OCI-LY3 (cell line): Measurements from ENCODE around the gene DPH3.

ENCODE experiments used
- H2AFZ ChIP-seq: fragments of 200-600, 300-600 bp; shearing (Covaris generic); 2 replicates; pipeline ENCODE4 v1.6.0; 2014; ENCODE audit warnings: antibody characterized with exemption, low read depth, low read length
- H3K27ac ChIP-seq: fragments of 200-600, 300-600 bp; sonication (generic); 2 replicates; pipeline ENCODE4 v1.5.1; 2014; ENCODE audit warnings: mild to moderate bottlenecking, low read length, moderate library complexity, mixed read lengths
- H3K27me3 ChIP-seq: fragments of 200-600, 300-600 bp; sonication (generic); 2 replicates; pipeline ENCODE4 v1.6.1; 2014; ENCODE audit warnings: low read depth, low read length, mixed read lengths
- H3K36me3 ChIP-seq: fragments of 200-600, 300-600 bp; sonication (generic); replicated peaks from 2 replicates; pipeline ENCODE3; 2014; ENCODE audit warnings: low read depth, low read length, mixed read lengths
- H3K4me1 ChIP-seq: fragments of 300-600, 200-600 bp; sonication (generic); 2 replicates; pipeline ENCODE4 v1.6.1; 2014; ENCODE audit warnings: low read length, mixed read lengths
- H3K4me2 ChIP-seq: fragments of 200-600, 300-600 bp; sonication (generic); 2 replicates; pipeline ENCODE4 v1.6.1; 2014; ENCODE audit warnings: low read length, mixed read lengths
- H3K4me3 ChIP-seq: fragments of 300-600, 200-600 bp; sonication (generic); 2 replicates; pipeline ENCODE4 v1.5.1; 2014; ENCODE audit warnings: antibody characterized with exemption, mild to moderate bottlenecking, low read length, moderate library complexity
- H3K79me2 ChIP-seq: fragments of 300-600, 200-600 bp; shearing (Covaris generic); 2 replicates; pipeline ENCODE4 v1.6.1; 2014; ENCODE audit warnings: mild to moderate bottlenecking, low read length, mixed read lengths
- H3K9ac ChIP-seq: fragments of 300-600, 200-600 bp; shearing (Covaris generic); 2 replicates; pipeline ENCODE4 v1.6.0; 2014; ENCODE audit warnings: mild to moderate bottlenecking, low read length, moderate library complexity
- H3K9me3 ChIP-seq: fragments of 200-600, 300-600 bp; shearing (Covaris generic); 2 replicates; pipeline ENCODE4 v1.6.1; 2014; ENCODE audit warnings: low read length, mixed read lengths; ENCODE audit not compliant: insufficient read depth
- H4K20me1 ChIP-seq: fragments of 200-600, 300-600 bp; sonication (generic); 2 replicates; pipeline ENCODE4 v1.6.1; 2016; ENCODE audit warnings: low read length, mixed read lengths; ENCODE audit not compliant: insufficient read depth
- CTCF ChIP-seq: fragments of 200-600, 300-600 bp; sonication (generic); IDR thresholded peaks from 2 replicates; pipeline ENCODE4 v1.5.1; 2014; ENCODE audit warnings: antibody characterized with exemption, low read length, low read depth
- EZH2phosphoT487 ChIP-seq: fragments of 200-600 bp; shearing (Covaris generic); IDR thresholded peaks from 2 replicates; pipeline ENCODE4 v1.6.1; 2018; ENCODE audit warnings: antibody characterized with exemption, mixed run types, low read depth

The DPH3 gene

GRCh38 chr3:16253601-16254000 lies 11.1 kb downstream of the DPH3 start:
- Histone ChIP-seq H3K4me2 (no peak overlapping the region; the same call in 1 of the 2 replicates), H3K9me3 (no peaks in the 10 kb centered on the region), H3K4me1 (peaks cover 75% of the 10 kb centered on the region), H3K79me2 (no peaks in the 10 kb centered on the region), H3K9ac (no peak overlapping the region), H3K4me3 (no peak overlapping the region), H2AFZ (no peak overlapping the region), H3K27me3 (no peaks in the 10 kb centered on the region), H3K27ac (peak overlapping the region; percentile 9; the same call in 1 of the 2 replicates), H3K36me3 (no peaks in the 10 kb centered on the region), H4K20me1 (no peaks in the 10 kb centered on the region)
- no peak for TF ChIP-seq CTCF
- no peak for TF ChIP-seq EZH2phosphoT487

DNA sequence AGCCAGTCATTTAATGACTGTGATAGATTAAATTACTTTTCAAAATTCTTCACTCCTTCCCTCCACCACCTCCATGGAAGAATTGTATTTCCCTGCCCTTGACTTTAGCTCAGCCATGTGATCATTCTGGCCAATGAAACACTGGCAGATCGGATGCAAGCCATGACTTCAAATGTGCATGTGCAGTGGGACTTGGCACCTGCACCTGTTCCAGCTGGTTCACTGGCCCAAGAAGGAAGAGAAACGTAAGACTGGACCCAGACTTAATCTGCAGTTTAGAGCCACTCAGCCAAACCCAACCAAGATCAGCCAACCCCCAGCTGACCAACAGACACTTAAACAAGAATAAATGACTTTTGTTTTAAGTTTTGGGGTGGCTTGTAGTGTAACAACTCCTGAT lies 11.8 kb downstream of the DPH3 start:
- no peaks in the 10 kb centered on the region for H3K9me3 ChIP-seq
- no peak overlapping the region for H3K4me3 ChIP-seq
- H3K36me3 ChIP-seq: no peaks in the 10 kb centered on the region
- no peak overlapping the region for H2AFZ ChIP-seq
- H3K4me2 ChIP-seq: peak overlapping the region; percentile 46
- H4K20me1 ChIP-seq: no peaks in the 10 kb centered on the region
- H3K9ac ChIP-seq: no peak overlapping the region
- peak overlapping the region; percentile 9; the same call in 1 of the 2 replicates for H3K27ac ChIP-seq
- H3K79me2 ChIP-seq: no peaks in the 10 kb centered on the region
- no peaks in the 10 kb centered on the region for H3K27me3 ChIP-seq
- H3K4me1 ChIP-seq: peaks cover 75% of the 10 kb centered on the region
- TF ChIP-seq CTCF (no peak), EZH2phosphoT487 (no peak)

- peak overlapping the region; percentile 46 for H3K4me2 ChIP-seq
- H3K9ac ChIP-seq: no peak overlapping the region
- no peaks in the 10 kb centered on the region for H3K9me3 ChIP-seq
- H3K79me2 ChIP-seq: no peaks in the 10 kb centered on the region
- H3K4me1 ChIP-seq: peaks cover 75% of the 10 kb centered on the region
- TF ChIP-seq CTCF (no peak), EZH2phosphoT487 (no peak)
- no peak overlapping the region for H3K4me3 ChIP-seq
- H3K27me3 ChIP-seq: no peaks in the 10 kb centered on the region
- H3K27ac ChIP-seq: peak overlapping the region; percentile 9; the same call in 1 of the 2 replicates
- peak overlapping the region; percentile 15; the same call in 1 of the 2 replicates for H2AFZ ChIP-seq
- H4K20me1 ChIP-seq: no peaks in the 10 kb centered on the region
- no peaks in the 10 kb centered on the region for H3K36me3 ChIP-seq
These were observed 12.3 kb downstream of the DPH3 start for GRCh38 chr3:16252243-16252978.

- no peak overlapping the region for H3K9ac ChIP-seq
- no peaks in the 10 kb centered on the region for H4K20me1 ChIP-seq
- no peak overlapping the region for H2AFZ ChIP-seq
- H3K4me3 ChIP-seq: no peak overlapping the region
- no peak overlapping the region for H3K4me2 ChIP-seq
- no peaks in the 10 kb centered on the region for H3K79me2 ChIP-seq
- no peaks in the 10 kb centered on the region for H3K9me3 ChIP-seq
- no peaks in the 10 kb centered on the region for H3K27me3 ChIP-seq
- no peak for TF ChIP-seq EZH2phosphoT487
- no peak for TF ChIP-seq CTCF
- H3K4me1 ChIP-seq: peaks cover 71% of the 10 kb centered on the region
- H3K36me3 ChIP-seq: no peaks in the 10 kb centered on the region
- H3K27ac ChIP-seq: peak overlapping the region; percentile 9; the same call in 1 of the 2 replicates
These were observed 13.2 kb downstream of the DPH3 start for GRCh38 chr3:16251316-16252085.
